ENCODE results near the gene SSC5D. TPM values are rescaled to one million over a fixed set of nuclear protein-coding genes. Genes with fewer than 3 reads are reported as not detected.
A peak's percentile ranks its signal among the peaks of the same experiment; 100 is the strongest.
"Not testable (repeated sequence)": the region's sequence is repeated elsewhere in the genome, so short reads cannot be mapped to it uniquely, and the experiment has no call there.

Gene SSC5D
- 13.3 TPM for polyA plus RNA-seq (ENCODE audit: insufficient read length)

GRCh38 chr19:55487924-55488687, at the start of gene SSC5D:
SSC5D (plus strand) TSS chr19:55488436; CDS start chr19:55488590, 154 bp downstream.
- DNase-seq = peak; percentile 71

DNA sequence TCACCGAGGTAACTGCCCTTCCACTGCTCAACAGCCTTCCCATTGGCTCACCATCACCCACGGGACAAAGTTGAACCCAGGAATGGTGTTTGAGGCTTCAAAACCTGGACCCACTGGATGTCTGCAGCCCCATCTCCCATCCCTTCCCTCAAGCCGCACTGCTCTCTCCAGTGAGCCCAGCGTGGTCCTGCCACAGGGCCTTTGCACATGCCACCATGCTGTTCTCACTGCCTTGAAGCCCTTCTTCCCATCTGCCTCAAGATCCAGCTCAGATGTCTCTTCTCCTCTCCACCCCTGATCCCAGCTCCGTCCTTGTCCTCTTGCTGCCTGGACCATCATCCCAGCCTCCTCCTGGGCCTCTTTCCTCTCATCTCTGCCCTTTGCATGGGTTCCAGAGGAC, 49.2 kb upstream of the SSC5D start:
- DNase-seq = no peak

DNA sequence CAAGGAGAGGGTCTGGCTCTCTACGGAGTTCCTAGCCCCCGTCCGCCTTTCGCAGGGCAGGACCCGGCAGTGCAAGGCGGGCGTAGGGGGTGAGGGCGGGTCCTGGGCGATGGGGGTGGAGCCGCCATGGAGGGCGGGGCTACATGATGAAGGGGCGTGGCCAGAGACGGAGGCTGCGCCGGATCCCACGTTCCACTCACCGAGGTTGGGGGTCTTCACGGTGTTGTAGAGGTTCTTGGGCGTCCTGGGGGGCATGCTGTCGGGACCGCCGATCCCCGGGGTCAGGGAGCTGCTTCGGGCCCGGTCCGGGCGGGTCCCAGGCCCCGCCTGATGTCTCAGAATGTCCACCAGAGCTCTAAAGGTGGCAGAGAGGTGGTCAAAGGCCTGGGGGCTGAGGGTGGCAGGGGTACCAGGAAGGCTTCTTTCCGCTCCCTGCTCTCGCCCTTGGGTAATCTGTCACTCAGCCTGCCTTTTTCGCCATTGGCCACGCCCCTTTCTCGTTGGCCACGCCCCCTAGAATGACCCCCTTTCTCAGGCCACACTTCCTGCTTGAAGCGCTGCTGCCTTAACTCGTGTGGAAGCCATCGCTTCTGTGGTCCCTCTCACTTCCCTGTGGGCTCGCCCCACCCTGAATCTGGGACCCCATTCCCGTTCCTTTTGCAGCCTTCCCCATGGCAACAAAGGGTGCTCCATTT, 47.7 kb upstream of the SSC5D start:
- no peak for DNase-seq

GRCh38 chr19:55441319-55441691, 46.9 kb upstream of the SSC5D start:
- no peak for DNase-seq

DNA sequence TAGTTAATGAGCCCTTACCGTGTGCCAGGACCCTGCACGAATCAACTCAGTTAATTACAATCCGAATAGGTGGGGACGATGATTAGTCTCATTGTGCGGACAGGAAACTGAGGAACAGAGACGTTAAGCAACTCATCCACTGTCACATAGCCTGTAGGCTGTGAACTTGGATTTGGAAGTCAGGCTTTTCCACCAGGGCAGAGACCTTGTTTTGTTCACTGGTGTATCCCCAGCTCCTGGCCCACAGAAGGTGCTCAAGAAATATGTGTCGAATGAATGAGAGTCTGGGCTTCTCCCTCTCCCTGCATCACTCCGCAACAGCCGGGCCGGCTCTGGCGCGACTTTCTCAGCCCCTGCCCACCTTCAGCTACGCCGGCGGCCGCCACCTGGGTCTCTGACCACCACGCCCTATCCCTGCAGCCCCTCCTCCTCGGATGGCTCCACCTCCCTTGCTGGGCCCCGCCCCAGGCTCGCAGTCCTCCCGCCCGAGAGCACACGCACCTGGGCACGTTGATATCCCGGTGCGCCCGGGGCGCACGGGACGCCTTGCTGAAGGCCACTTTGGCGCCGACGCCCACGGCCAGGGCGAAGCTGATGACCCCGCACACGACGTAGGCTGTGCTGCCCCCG, 46.4 kb upstream of the SSC5D start:
- DNase-seq = no peak

DNA sequence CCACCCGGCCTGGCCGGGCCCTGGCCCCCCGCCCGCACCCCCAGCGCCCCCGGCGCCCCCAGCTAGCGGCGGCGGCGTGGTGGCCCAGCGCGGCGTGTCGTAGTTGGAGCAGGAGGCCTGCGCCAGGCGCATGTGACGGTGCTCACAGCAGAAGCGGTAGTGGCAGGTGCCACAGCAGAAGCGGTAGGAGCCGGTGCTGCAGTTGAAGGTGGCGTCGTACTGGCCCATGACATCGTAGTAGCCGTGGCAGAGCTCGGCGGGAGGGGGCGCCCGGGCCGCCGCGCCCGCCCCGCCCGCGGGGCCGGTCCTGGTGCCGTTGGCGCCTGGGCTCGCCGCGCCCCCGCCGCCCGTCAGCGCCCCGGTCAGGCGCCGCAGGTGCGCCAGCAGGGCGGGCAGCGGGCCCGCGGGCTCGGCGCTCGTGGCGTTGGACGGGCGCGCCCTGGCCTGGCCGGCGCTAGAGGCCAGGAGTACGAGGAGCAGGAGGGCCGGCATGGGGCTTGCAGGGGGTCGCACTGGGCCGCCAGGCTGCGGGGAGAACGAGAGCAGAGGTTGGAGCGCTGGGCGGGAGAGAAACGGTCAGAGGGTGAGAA, 45.8 kb upstream of the SSC5D start:
- no peak for DNase-seq

- DNase-seq = no peak
These were observed 45.0 kb upstream of the SSC5D start, which contains the start of gene SHISA7 for GRCh38 chr19:55443045-55443823. SHISA7 (minus strand) TSS chr19:55443300; CDS start chr19:55442863, 437 bp downstream.

- DNase-seq = no peak
These were observed 44.3 kb upstream of the SSC5D start for GRCh38 chr19:55443824-55444480.

GRCh38 chr19:55444646-55445045, 43.6 kb upstream of the SSC5D start:
- no peak for DNase-seq

DNA sequence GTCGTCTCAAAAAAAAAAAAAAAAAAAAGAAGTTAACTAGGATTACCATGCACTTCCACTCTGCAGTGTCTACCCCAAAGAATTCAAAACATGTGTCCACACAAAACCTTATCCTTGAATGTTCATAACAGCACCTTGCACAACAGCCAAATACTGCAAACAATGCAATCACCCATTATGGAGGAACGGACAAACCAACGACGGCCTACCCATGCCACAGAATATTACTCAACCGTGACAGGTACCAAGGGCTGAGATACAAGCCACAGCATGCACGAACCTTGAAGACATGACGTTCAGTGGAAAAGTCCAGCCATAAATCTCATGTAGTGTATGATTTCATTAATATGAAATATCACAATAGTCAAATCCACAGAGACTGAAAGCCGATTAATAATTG, 42.2 kb upstream of the SSC5D start:
- no peak for DNase-seq

DNA sequence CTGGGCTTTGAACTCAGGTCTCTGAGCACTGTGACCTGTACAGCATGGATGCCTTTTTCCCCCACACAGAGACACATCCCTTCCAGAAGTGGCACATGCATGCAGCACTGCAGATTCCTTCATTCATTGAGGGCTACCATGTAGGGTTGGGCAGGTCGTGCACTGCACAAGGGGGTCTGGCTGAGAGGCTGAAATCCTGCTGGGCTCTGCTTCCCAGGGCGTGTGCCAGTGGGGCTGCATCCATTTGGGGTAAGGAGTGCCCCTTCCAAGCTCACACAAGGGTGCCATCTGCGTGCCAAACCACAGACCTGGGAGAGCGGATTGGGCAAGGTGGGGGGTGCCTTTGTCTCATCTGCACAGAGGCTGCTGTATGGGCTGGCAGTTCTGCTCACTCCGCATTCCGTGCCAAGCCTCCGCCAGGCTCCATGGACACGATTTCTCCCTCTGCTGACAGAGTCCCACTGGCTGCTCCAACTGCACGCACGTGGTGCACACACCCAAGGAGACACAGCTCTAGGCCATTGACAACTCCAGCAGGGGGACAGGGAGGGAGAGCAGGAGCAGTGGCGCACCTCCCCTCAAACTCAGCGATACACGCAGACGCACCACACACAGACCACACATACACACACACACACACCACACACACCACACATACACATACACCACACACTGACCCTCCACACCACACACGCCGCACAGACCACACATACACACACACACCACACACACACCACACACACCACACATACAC, 40.6 kb upstream of the SSC5D start:
- DNase-seq = no peak

GRCh38 chr19:55448175-55448490, 40.1 kb upstream of the SSC5D start:
- not testable (repeated sequence) for DNase-seq

DNA sequence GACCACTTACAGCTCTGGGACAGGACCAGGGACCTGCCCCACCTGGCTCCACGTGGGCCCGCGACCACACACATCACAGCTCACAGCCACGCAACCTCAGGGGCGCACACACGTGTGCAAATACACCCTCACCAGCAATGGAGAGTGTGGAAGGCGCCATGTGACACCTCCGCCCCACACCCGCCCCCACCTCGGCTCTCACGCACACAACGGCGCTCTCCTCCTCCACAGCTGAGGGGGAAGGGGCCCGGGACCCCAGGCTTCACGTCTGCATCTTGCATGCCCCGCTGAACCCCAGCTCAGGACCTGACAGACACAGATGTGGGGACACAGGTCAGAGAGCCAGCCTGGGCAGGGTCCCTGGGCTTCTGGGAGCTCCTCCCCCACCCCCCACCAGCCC, 38.8 kb upstream of the SSC5D start:
- no peak for DNase-seq

- no peak for DNase-seq
These were observed 36.9 kb upstream of the SSC5D start for GRCh38 chr19:55451163-55451964.

- no peak for DNase-seq
These were observed 36.1 kb upstream of the SSC5D start for GRCh38 chr19:55451965-55452748.

DNA sequence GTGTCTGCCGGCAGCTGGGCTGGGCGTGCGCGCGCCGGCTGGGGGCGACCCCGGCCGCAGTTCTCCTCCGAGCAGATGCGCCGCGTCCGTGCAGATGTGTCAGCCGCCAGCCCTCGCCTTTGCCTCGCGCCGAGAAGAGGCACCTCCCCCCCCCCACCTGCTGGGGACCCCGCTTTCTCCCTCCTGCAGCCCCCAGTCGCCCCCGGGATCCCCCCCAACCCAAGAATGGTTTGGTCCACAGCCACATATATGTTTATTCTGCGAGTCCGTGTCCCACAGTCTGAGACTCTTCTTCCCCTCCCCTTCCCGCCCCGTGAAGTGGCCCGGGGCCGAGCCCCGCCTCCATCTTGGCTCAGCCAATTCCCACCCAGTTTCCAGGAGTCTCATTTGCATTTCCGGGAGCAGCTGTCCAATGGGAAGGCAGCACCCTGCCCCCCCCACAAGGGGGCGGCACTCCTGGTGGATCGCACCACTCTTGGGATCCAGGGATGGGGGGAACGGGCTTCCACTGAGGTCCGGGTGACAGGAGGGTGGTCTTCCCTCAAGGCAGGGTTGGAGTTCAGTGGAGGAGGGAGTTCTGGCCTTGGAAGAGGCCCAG, 35.4 kb upstream of the SSC5D start:
- DNase-seq = peak; percentile 88

GRCh38 chr19:55453511-55454260, 34.5 kb upstream of the SSC5D start:
- no peak for DNase-seq

DNA sequence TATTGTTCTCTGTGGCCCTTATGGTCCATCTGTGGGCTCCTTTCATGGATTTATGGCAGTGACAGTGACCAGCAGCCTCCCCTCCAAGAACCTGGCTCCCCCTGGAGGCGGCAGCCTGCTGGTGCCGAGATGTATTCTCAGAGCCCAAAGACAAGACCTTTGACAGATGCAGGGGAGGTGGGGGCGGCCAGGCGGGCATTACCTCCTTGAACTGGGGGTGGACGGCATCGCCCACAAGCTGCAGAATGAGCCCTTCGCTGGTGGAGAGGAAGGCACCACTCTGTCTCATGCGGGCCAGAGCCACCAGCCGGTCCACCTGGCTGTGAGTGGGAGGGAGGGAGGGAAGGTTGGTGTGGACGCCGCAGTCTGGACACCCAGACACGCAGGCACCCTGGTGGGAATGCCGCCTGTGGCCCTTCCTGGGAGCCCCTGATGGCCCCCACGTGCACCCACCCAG, 33.4 kb upstream of the SSC5D start:
- no peak for DNase-seq
